ENCODE results near the gene FAM240A. TPM values are rescaled to one million over a fixed set of nuclear protein-coding genes. Genes with fewer than 3 reads are reported as not detected.
A peak's percentile ranks its signal among the peaks of the same experiment; 100 is the strongest.

FAM240A gene
- total and polyA plus RNA-seq, 2 donors from 2014 or later: 0.44 TPM; not detected in 1

GRCh38 chr3:46673151-46674030, 61.1 kb downstream of the FAM240A start:
- Histone ChIP-seq H3K27me3 (ENCODE audit: control insufficient read depth, insufficient read depth, low read length) (no peaks in the 10 kb centered on the region), H3K36me3 (ENCODE audit: control insufficient read depth in 2 of 3, insufficient read depth in 3 of 3, low read length in 3 of 3) (peaks cover 0 to 4% (median 0%) of the 10 kb centered on the region in 3 donors), H3K27ac (ENCODE audit: low read depth in 2 of 2, low read length in 2 of 2) (no peak overlapping the region), H3K9ac (ENCODE audit: low read length in 3 of 3) (no peak overlapping the region), H3K4me1 (ENCODE audit: control insufficient read depth in 2 of 3, insufficient read depth in 2 of 3, low read depth in 1 of 3, low read length in 3 of 3) (no peaks in the 10 kb centered on the region), H3K4me3 (ENCODE audit: low read length in 3 of 3) (no peak overlapping the region), H3K9me3 (ENCODE audit: control insufficient read depth in 2 of 3, insufficient read depth in 1 of 3, low read length in 3 of 3) (no peaks in the 10 kb centered on the region)
- DNase-seq: peak in 2 of 5 donors; percentile 26 to 37
- intact Hi-C loops (cut with DNase I): no loop called here
- TF ChIP-seq CTCF (IDR thresholded peaks at IDR 0.05; ENCODE audit: borderline replicate concordance, extremely low read depth, insufficient read depth): no peak
- FAIRE-seq: no peak

GRCh38 chr3:46674031-46674845, 61.9 kb downstream of the FAM240A start:
- Histone ChIP-seq H3K9ac (ENCODE audit: low read length in 3 of 3) (no peak overlapping the region), H3K36me3 (ENCODE audit: control insufficient read depth in 2 of 3, insufficient read depth in 3 of 3, low read length in 3 of 3) (peaks cover 0 to 4% (median 0%) of the 10 kb centered on the region in 3 donors), H3K27me3 (ENCODE audit: control insufficient read depth, insufficient read depth, low read length) (no peaks in the 10 kb centered on the region), H3K4me1 (ENCODE audit: control insufficient read depth in 2 of 3, insufficient read depth in 2 of 3, low read depth in 1 of 3, low read length in 3 of 3) (no peaks in the 10 kb centered on the region), H3K27ac (ENCODE audit: low read depth in 2 of 2, low read length in 2 of 2) (no peak overlapping the region), H3K9me3 (ENCODE audit: control insufficient read depth in 2 of 3, insufficient read depth in 1 of 3, low read length in 3 of 3) (no peaks in the 10 kb centered on the region), H3K4me3 (ENCODE audit: low read length in 3 of 3) (no peak overlapping the region)
- FAIRE-seq (no peak), DNase-seq (peak in 2 of 5 donors; percentile 19 to 37)
- no peak for TF ChIP-seq CTCF (IDR thresholded peaks at IDR 0.05; ENCODE audit: borderline replicate concordance, extremely low read depth, insufficient read depth)
- intact Hi-C loops (cut with DNase I): no loop called here

- peaks cover 0 to 4% (median 0%) of the 10 kb centered on the region in 3 donors for H3K36me3 ChIP-seq (ENCODE audit: control insufficient read depth in 2 of 3, insufficient read depth in 3 of 3, low read length in 3 of 3)
- no peak for TF ChIP-seq CTCF (IDR thresholded peaks at IDR 0.05; ENCODE audit: borderline replicate concordance, extremely low read depth, insufficient read depth)
- no peaks in the 10 kb centered on the region for H3K27me3 ChIP-seq (ENCODE audit: control insufficient read depth, insufficient read depth, low read length)
- H3K9me3 ChIP-seq (ENCODE audit: control insufficient read depth in 2 of 3, insufficient read depth in 1 of 3, low read length in 3 of 3): no peaks in the 10 kb centered on the region
- no peak overlapping the region for H3K4me3 ChIP-seq (ENCODE audit: low read length in 3 of 3)
- no peaks in the 10 kb centered on the region for H3K4me1 ChIP-seq (ENCODE audit: control insufficient read depth in 2 of 3, insufficient read depth in 2 of 3, low read depth in 1 of 3, low read length in 3 of 3)
- H3K27ac ChIP-seq (ENCODE audit: low read depth in 2 of 2, low read length in 2 of 2): no peak overlapping the region
- intact Hi-C loops (cut with DNase I): no loop called here
- no peak overlapping the region for H3K9ac ChIP-seq (ENCODE audit: low read length in 3 of 3)
- DNase-seq (peak in 2 of 5 donors; percentile 16 to 19), FAIRE-seq (no peak)
Measured at GRCh38 chr3:46675426-46675825, 63.1 kb downstream of the FAM240A start.

Other genes with a start within 250 kb of the FAM240A start
- 4.4 TPM for gene CCR5, start 241.6 kb upstream of the FAM240A start, total RNA-seq
- gene CCR5, start 241.6 kb upstream of the FAM240A start, polyA plus RNA-seq (ENCODE audit: insufficient read depth, low read depth, low replicate concordance): 0.32 TPM
- 2.8 TPM for gene CCRL2, start 205.3 kb upstream of the FAM240A start, total RNA-seq
- 2.1 TPM for gene CCRL2, start 205.3 kb upstream of the FAM240A start, polyA plus RNA-seq (ENCODE audit: insufficient read depth, low read depth, low replicate concordance)
- gene LTF, start 147.6 kb upstream of the FAM240A start, total RNA-seq: 1,823 TPM
- gene LTF, start 147.6 kb upstream of the FAM240A start, polyA plus RNA-seq (ENCODE audit: insufficient read depth, low read depth, low replicate concordance): 34.7 TPM
- gene RTP3, start 114.5 kb upstream of the FAM240A start, total RNA-seq: not detected
- gene RTP3, start 114.5 kb upstream of the FAM240A start, polyA plus RNA-seq (ENCODE audit: insufficient read depth, low read depth, low replicate concordance): 0.30 TPM
- gene LRRC2, start 46.2 kb upstream of the FAM240A start, total RNA-seq: 7.5 TPM
- 3.4 TPM for gene LRRC2, start 46.2 kb upstream of the FAM240A start, polyA plus RNA-seq (ENCODE audit: insufficient read depth, low read depth, low replicate concordance)
- gene ALS2CL, start 81.2 kb downstream of the FAM240A start, total RNA-seq: 78.9 TPM
- gene ALS2CL, start 81.2 kb downstream of the FAM240A start, polyA plus RNA-seq (ENCODE audit: insufficient read depth, low read depth, low replicate concordance): 43.0 TPM
- 0.79 TPM for gene TMIE, start 88.9 kb downstream of the FAM240A start, total RNA-seq
- gene TMIE, start 88.9 kb downstream of the FAM240A start, polyA plus RNA-seq (ENCODE audit: insufficient read depth, low read depth, low replicate concordance): 1.3 TPM
- gene PRSS50, start 105.3 kb downstream of the FAM240A start, total RNA-seq: 0.35 TPM
- 0.19 TPM for gene PRSS50, start 105.3 kb downstream of the FAM240A start, polyA plus RNA-seq (ENCODE audit: insufficient read depth, low read depth, low replicate concordance)